SHP77 (cell line): ENCODE results near the gene ACACA.
"Not testable (repeated sequence)": the region's sequence is repeated elsewhere in the genome, so short reads cannot be mapped to it uniquely, and the experiment has no call there.

ENCODE experiments used
- DNase-seq, 2 experiments: peaks; one replicate each; lab custom pipeline; 2025; lab: John Stamatoyannopoulos, UW

Gene ACACA

GRCh38 chr17:37177254-37177870 lies 229.3 kb downstream of the ACACA start:
- peak in 1 of 2 experiments; percentile 25 for DNase-seq

GRCh38 chr17:37176723-37177122 lies 229.9 kb downstream of the ACACA start:
- no peak for DNase-seq

GRCh38 chr17:37174205-37174604 lies 232.4 kb downstream of the ACACA start:
- DNase-seq: no peak

- DNase-seq: no peak
Observed at GRCh38 chr17:37170881-37171425, 235.7 kb downstream of the ACACA start.

- peak in 1 of 2 experiments; percentile 41 for DNase-seq
Observed at GRCh38 chr17:37168731-37169353, 237.8 kb downstream of the ACACA start.

- DNase-seq: no peak
Observed at GRCh38 chr17:37167756-37168155, 238.9 kb downstream of the ACACA start.

GRCh38 chr17:37164057-37164456 lies 242.6 kb downstream of the ACACA start:
- no peak for DNase-seq

- no peak for DNase-seq
Observed at GRCh38 chr17:37162800-37163199, 243.8 kb downstream of the ACACA start.

GRCh38 chr17:37160944-37161343 lies 245.7 kb downstream of the ACACA start:
- DNase-seq: no peak

- no peak for DNase-seq
Observed at GRCh38 chr17:37158290-37158689, 248.3 kb downstream of the ACACA start.

GRCh38 chr17:37148156-37148555 lies 258.5 kb downstream of the ACACA start:
- DNase-seq: no peak

- DNase-seq: no peak
Observed at GRCh38 chr17:37147301-37147812, 259.3 kb downstream of the ACACA start.

- no peak for DNase-seq
Observed at GRCh38 chr17:37146086-37147064, 260.3 kb downstream of the ACACA start.

- DNase-seq: no peak
Observed at GRCh38 chr17:37144075-37144701, 262.4 kb downstream of the ACACA start.

GRCh38 chr17:37143558-37143957 lies 263.1 kb downstream of the ACACA start:
- not testable (repeated sequence) for DNase-seq

GRCh38 chr17:37142294-37142896 lies 264.2 kb downstream of the ACACA start:
- DNase-seq: no peak

GRCh38 chr17:37138571-37139120 lies 268.0 kb downstream of the ACACA start:
- no peak for DNase-seq

- no peak for DNase-seq
Observed at GRCh38 chr17:37137906-37138514, 268.6 kb downstream of the ACACA start.

- DNase-seq: no peak
Observed at GRCh38 chr17:37137070-37137610, 269.5 kb downstream of the ACACA start.

- DNase-seq: no peak
Observed at GRCh38 chr17:37135576-37135975, 271.1 kb downstream of the ACACA start.
